ENCODE results near the gene GSTA3. TPM values are rescaled to one million over a fixed set of nuclear protein-coding genes. Genes with fewer than 3 reads are reported as not detected.

GSTA3 gene
- not detected for polyA plus RNA-seq (2013, experiment 1 of 2)
- not detected for polyA plus RNA-seq (2013, experiment 2 of 2)

GRCh38 chr6:52909531-52909930 is at the start of gene GSTA3:
GSTA3 (minus strand) TSS chr6:52909698; CDS start chr6:52905834, 3,864 bp downstream.
- no peak within 1 kb of the TSS for H3K4me2 ChIP-seq (ENCODE audit: low read length, poor library complexity, severe bottlenecking)
- H2BK120ac ChIP-seq (ENCODE audit: low read depth, low read length): no peak within 1 kb of the TSS
- H3K4ac ChIP-seq (ENCODE audit: low read depth in 1 of 2, low read length in 2 of 2): no peak within 1 kb of the TSS
- H3K9ac ChIP-seq (ENCODE audit: low read length): no peak within 1 kb of the TSS
- 100% methylated on average over 2 of the region's 2 CpGs for WGBS
- H2AK5ac ChIP-seq (ENCODE audit: low read length, severe bottlenecking): no peak within 1 kb of the TSS
- no peak within 1 kb of the TSS for H2BK12ac ChIP-seq (ENCODE audit: low read length in 2 of 2)
- no peak within 1 kb of the TSS for H3K18ac ChIP-seq (ENCODE audit: low read depth in 1 of 2, low read length in 2 of 2)
- no peak within 1 kb of the TSS for H3K27ac ChIP-seq (ENCODE audit: low read length, poor library complexity, severe bottlenecking)
- H3K79me1 ChIP-seq (replicated peaks; ENCODE audit: low read length, poor library complexity, severe bottlenecking): no peaks in the 10 kb centered on the region
- no peaks in the 10 kb centered on the region for H3K4me1 ChIP-seq (ENCODE audit: control insufficient read depth, insufficient read depth, low read depth, low read length)
- no peak within 1 kb of the TSS for H3K4me3 ChIP-seq (ENCODE audit: insufficient read depth in 1 of 2, low read depth in 1 of 2, low read length in 2 of 2)
- H4K91ac ChIP-seq (ENCODE audit: low read length): no peak within 1 kb of the TSS
- H3K23ac ChIP-seq (ENCODE audit: low read length in 2 of 2): no peak within 1 kb of the TSS
- no peaks in the 10 kb centered on the region for H3K36me3 ChIP-seq (ENCODE audit: control insufficient read depth in 1 of 2, insufficient read depth in 2 of 2, low read depth in 1 of 2, low read length in 2 of 2)
- H4K8ac ChIP-seq (ENCODE audit: low read length): no peak within 1 kb of the TSS
- no peak within 1 kb of the TSS for H2AFZ ChIP-seq (ENCODE audit: low read depth, low read length)
- H3K14ac ChIP-seq (ENCODE audit: low read length in 2 of 2): no peak within 1 kb of the TSS
- no peak for DNase-seq
- H3K9me3 ChIP-seq (ENCODE audit: control insufficient read depth, low read length): peaks cover 4% of the 10 kb centered on the region
- H2BK15ac ChIP-seq (ENCODE audit: low read depth, poor library complexity, severe bottlenecking): no peak within 1 kb of the TSS
- H3K27me3 ChIP-seq (ENCODE audit: control insufficient read depth in 1 of 2, insufficient read depth in 1 of 2, low read length in 2 of 2): no peaks in the 10 kb centered on the region
- no peak within 1 kb of the TSS for H2BK5ac ChIP-seq (ENCODE audit: low read depth, low read length, poor library complexity, severe bottlenecking)

- Histone ChIP-seq H3K9me3 (ENCODE audit: control insufficient read depth, low read length) (no peaks in the 10 kb centered on the region), H3K27me3 (ENCODE audit: control insufficient read depth in 1 of 2, insufficient read depth in 1 of 2, low read length in 2 of 2) (peaks cover 0 to 9% of the 10 kb centered on the region in 2 experiments), H3K9ac (ENCODE audit: low read length) (no peak overlapping the region), H2BK5ac (ENCODE audit: low read depth, low read length, poor library complexity, severe bottlenecking) (no peak overlapping the region), H3K4ac (ENCODE audit: low read depth in 1 of 2, low read length in 2 of 2) (no peak overlapping the region), H4K8ac (ENCODE audit: low read length) (no peak overlapping the region), H3K14ac (ENCODE audit: low read length in 2 of 2) (no peak overlapping the region), H2BK120ac (ENCODE audit: low read depth, low read length) (no peak overlapping the region), H3K23ac (ENCODE audit: low read length in 2 of 2) (no peak overlapping the region), H2AFZ (ENCODE audit: low read depth, low read length) (no peak overlapping the region), H3K18ac (ENCODE audit: low read depth in 1 of 2, low read length in 2 of 2) (no peak overlapping the region), H2BK12ac (ENCODE audit: low read length in 2 of 2) (no peak overlapping the region), H3K4me3 (ENCODE audit: insufficient read depth in 1 of 2, low read depth in 1 of 2, low read length in 2 of 2) (no peak overlapping the region), H3K27ac (ENCODE audit: low read length, poor library complexity, severe bottlenecking) (no peak overlapping the region), H3K4me1 (ENCODE audit: control insufficient read depth, insufficient read depth, low read depth, low read length) (peaks cover 2% of the 10 kb centered on the region), H3K4me2 (ENCODE audit: low read length, poor library complexity, severe bottlenecking) (no peak overlapping the region), H2BK15ac (ENCODE audit: low read depth, poor library complexity, severe bottlenecking) (no peak overlapping the region), H3K36me3 (ENCODE audit: control insufficient read depth in 1 of 2, insufficient read depth in 2 of 2, low read depth in 1 of 2, low read length in 2 of 2) (no peaks in the 10 kb centered on the region), H4K91ac (ENCODE audit: low read length) (no peak overlapping the region), H2AK5ac (ENCODE audit: low read length, severe bottlenecking) (no peak overlapping the region), H3K79me1 (replicated peaks; ENCODE audit: low read length, poor library complexity, severe bottlenecking) (no peaks in the 10 kb centered on the region)
- WGBS: 78% methylated on average over 8 of the region's 8 CpGs
- no peak for DNase-seq
These were observed 49.2 kb upstream of the GSTA3 start for GRCh38 chr6:52958546-52959255.

- Histone ChIP-seq H3K79me1 (replicated peaks; ENCODE audit: low read length, poor library complexity, severe bottlenecking) (no peaks in the 10 kb centered on the region), H3K9ac (ENCODE audit: low read length) (no peak overlapping the region)
- WGBS: 97% methylated on average over 4 of the region's 7 CpGs
These were observed 46.4 kb upstream of the GSTA3 start for GRCh38 chr6:52955871-52956270.

DNA sequence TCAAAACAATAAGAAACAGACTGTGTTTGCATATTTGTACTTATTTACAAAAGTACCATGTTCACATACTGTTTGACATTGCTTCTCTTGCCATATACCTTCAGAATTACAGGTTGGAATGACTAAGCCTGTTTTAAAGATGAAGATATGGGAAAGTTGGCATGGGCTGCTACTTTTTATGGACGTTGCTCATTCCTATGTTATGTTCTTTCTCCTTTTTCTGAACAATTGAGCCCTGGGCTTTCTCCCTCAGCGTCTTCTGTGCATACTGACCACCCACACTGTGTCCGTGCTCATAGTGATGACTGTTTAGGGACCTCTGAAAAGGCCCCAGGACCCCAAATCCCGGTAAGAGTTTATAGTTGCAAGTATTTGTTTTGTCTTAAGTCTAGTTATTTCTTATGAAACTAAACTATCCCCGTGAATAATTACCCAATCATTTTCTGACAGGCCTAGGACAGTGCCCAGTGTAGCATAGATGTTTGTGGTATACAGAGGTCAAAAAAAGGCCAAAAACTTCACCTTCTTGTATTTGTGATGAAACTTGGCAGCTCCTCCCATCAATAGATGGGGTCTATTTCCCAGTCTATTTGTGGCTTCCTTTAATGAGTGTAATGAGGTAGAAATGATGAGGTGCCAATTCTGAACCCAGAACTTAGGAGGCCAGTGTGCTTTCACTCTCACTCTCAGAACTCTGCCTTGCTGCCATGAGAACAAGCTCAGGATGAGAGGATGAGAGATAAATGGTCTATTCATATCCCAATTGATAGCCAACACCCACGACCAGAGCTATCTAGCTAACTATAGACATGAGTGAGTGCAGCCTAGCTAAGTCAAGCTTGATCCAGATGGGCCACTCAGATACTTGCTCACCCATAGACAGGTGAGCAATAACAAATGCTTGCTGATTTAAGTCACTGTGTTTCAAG is 44.7 kb upstream of the GSTA3 start:
- no peaks in the 10 kb centered on the region for H3K79me1 ChIP-seq (replicated peaks; ENCODE audit: low read length, poor library complexity, severe bottlenecking)
- peaks cover 0 to 5% of the 10 kb centered on the region in 2 experiments for H3K27me3 ChIP-seq (ENCODE audit: control insufficient read depth in 1 of 2, insufficient read depth in 1 of 2, low read length in 2 of 2)
- no peaks in the 10 kb centered on the region for H3K9me3 ChIP-seq (ENCODE audit: control insufficient read depth, low read length)
- no peak overlapping the region for H4K91ac ChIP-seq (ENCODE audit: low read length)
- H3K4me2 ChIP-seq (ENCODE audit: low read length, poor library complexity, severe bottlenecking): no peak overlapping the region
- no peak overlapping the region for H3K9ac ChIP-seq (ENCODE audit: low read length)
- H3K36me3 ChIP-seq (ENCODE audit: control insufficient read depth in 1 of 2, insufficient read depth in 2 of 2, low read depth in 1 of 2, low read length in 2 of 2): no peaks in the 10 kb centered on the region
- H3K4ac ChIP-seq (ENCODE audit: low read depth in 1 of 2, low read length in 2 of 2): no peak overlapping the region
- no peak overlapping the region for H3K4me3 ChIP-seq (ENCODE audit: insufficient read depth in 1 of 2, low read depth in 1 of 2, low read length in 2 of 2)
- no peak overlapping the region for H2BK5ac ChIP-seq (ENCODE audit: low read depth, low read length, poor library complexity, severe bottlenecking)
- WGBS: 84% methylated on average over 4 of the region's 6 CpGs
- no peaks in the 10 kb centered on the region for H3K4me1 ChIP-seq (ENCODE audit: control insufficient read depth, insufficient read depth, low read depth, low read length)
- H2BK120ac ChIP-seq (ENCODE audit: low read depth, low read length): no peak overlapping the region
- H2BK15ac ChIP-seq (ENCODE audit: low read depth, poor library complexity, severe bottlenecking): no peak overlapping the region
- no peak overlapping the region for H3K23ac ChIP-seq (ENCODE audit: low read length in 2 of 2)
- DNase-seq: no peak
- H2BK12ac ChIP-seq (ENCODE audit: low read length in 2 of 2): no peak overlapping the region
- no peak overlapping the region for H3K18ac ChIP-seq (ENCODE audit: low read depth in 1 of 2, low read length in 2 of 2)
- no peak overlapping the region for H4K8ac ChIP-seq (ENCODE audit: low read length)
- no peak overlapping the region for H3K27ac ChIP-seq (ENCODE audit: low read length, poor library complexity, severe bottlenecking)
- no peak overlapping the region for H2AFZ ChIP-seq (ENCODE audit: low read depth, low read length)
- H3K14ac ChIP-seq (ENCODE audit: low read length in 2 of 2): no peak overlapping the region
- no peak overlapping the region for H2AK5ac ChIP-seq (ENCODE audit: low read length, severe bottlenecking)

More at GRCh38 chr6:52955871-52956270, 46.4 kb upstream of the GSTA3 start:
- Histone ChIP-seq H2BK12ac (ENCODE audit: low read length in 2 of 2) (no peak overlapping the region), H3K27ac (ENCODE audit: low read length, poor library complexity, severe bottlenecking) (no peak overlapping the region), H2BK5ac (ENCODE audit: low read depth, low read length, poor library complexity, severe bottlenecking) (no peak overlapping the region), H4K91ac (ENCODE audit: low read length) (no peak overlapping the region), H2AFZ (ENCODE audit: low read depth, low read length) (no peak overlapping the region), H4K8ac (ENCODE audit: low read length) (no peak overlapping the region), H3K14ac (ENCODE audit: low read length in 2 of 2) (no peak overlapping the region), H3K9me3 (ENCODE audit: control insufficient read depth, low read length) (no peaks in the 10 kb centered on the region), H3K27me3 (ENCODE audit: control insufficient read depth in 1 of 2, insufficient read depth in 1 of 2, low read length in 2 of 2) (peaks cover 0 to 5% of the 10 kb centered on the region in 2 experiments), H3K36me3 (ENCODE audit: control insufficient read depth in 1 of 2, insufficient read depth in 2 of 2, low read depth in 1 of 2, low read length in 2 of 2) (no peaks in the 10 kb centered on the region), H2BK15ac (ENCODE audit: low read depth, poor library complexity, severe bottlenecking) (no peak overlapping the region), H2AK5ac (ENCODE audit: low read length, severe bottlenecking) (no peak overlapping the region), H3K4me2 (ENCODE audit: low read length, poor library complexity, severe bottlenecking) (no peak overlapping the region), H3K4me3 (ENCODE audit: insufficient read depth in 1 of 2, low read depth in 1 of 2, low read length in 2 of 2) (no peak overlapping the region), H3K18ac (ENCODE audit: low read depth in 1 of 2, low read length in 2 of 2) (no peak overlapping the region), H3K4ac (ENCODE audit: low read depth in 1 of 2, low read length in 2 of 2) (no peak overlapping the region), H3K4me1 (ENCODE audit: control insufficient read depth, insufficient read depth, low read depth, low read length) (peaks cover 2% of the 10 kb centered on the region), H2BK120ac (ENCODE audit: low read depth, low read length) (no peak overlapping the region), H3K23ac (ENCODE audit: low read length in 2 of 2) (no peak overlapping the region)
- DNase-seq: no peak

Data from mesenchymal stem cell (in vitro differentiated cells and primary cell).